GM23338 (cell line): Measurements from ENCODE around the gene CYP24A1. TPM values are rescaled to one million over a fixed set of nuclear protein-coding genes. Genes with fewer than 3 reads are reported as not detected.

ENCODE experiments used
- ATAC-seq: fragments of 200-7000 bp; cut with Tn5 transposase; 3 replicates; pipeline ENCODE4 v1.9.1; 2020
- DNase-seq: peaks from one replicate; pipeline ENCODE4 v3.0.0-alpha.2; 2015; ENCODE audit warnings: low spot score
- H2AFZ ChIP-seq: fragments of 200-600 bp; sonication (generic); 2 replicates; pipeline ENCODE4 v1.8.0; 2016; ENCODE audit warnings: antibody characterized with exemption, mild to moderate bottlenecking, moderate library complexity
- H3F3A ChIP-seq: fragments of 200-600 bp; sonication (generic); replicated peaks from 2 replicates; pipeline ENCODE4 v1.8.0; 2017; ENCODE audit warnings: antibody characterized with exemption, mixed run types, low read depth
- H3K27ac ChIP-seq: fragments of 200-600 bp; sonication (generic); 2 replicates; pipeline ENCODE4 v1.6.1; 2016; ENCODE audit warnings: low read depth
- H3K27me3 ChIP-seq: fragments of 200-600 bp; sonication (generic); 2 replicates; pipeline ENCODE4 v1.8.0; 2016; ENCODE audit warnings: mild to moderate bottlenecking, mixed run types, moderate library complexity; ENCODE audit not compliant: insufficient read depth
- H3K36me3 ChIP-seq: fragments of 200-600 bp; sonication (generic); 2 replicates; pipeline ENCODE4 v1.8.0; 2016; ENCODE audit warnings: mild to moderate bottlenecking; ENCODE audit not compliant: insufficient read depth
- H3K4me1 ChIP-seq: fragments of 200-600 bp; sonication (generic); 2 replicates; pipeline ENCODE4 v1.8.0; 2016; ENCODE audit warnings: mild to moderate bottlenecking, moderate library complexity; ENCODE audit not compliant: insufficient read depth
- H3K4me2 ChIP-seq: fragments of 200-600 bp; sonication (generic); 2 replicates; pipeline ENCODE4 v1.7.1; 2017; ENCODE audit warnings: mixed run types
- H3K4me3 ChIP-seq: fragments of 200-600 bp; sonication (generic); 2 replicates; pipeline ENCODE4 v1.6.1; 2016; ENCODE audit warnings: mixed run types
- H3K79me2 ChIP-seq: fragments of 200-600 bp; sonication (generic); replicated peaks from 2 replicates; pipeline ENCODE4 v1.8.0; 2017; ENCODE audit warnings: mild to moderate bottlenecking; ENCODE audit not compliant: insufficient read depth
- H3K9me2 ChIP-seq: fragments of 200-600 bp; sonication (generic); 2 replicates; pipeline ENCODE4 v1.8.0; 2017; ENCODE audit not compliant: insufficient read depth
- H4K20me1 ChIP-seq: fragments of 200-600 bp; sonication (generic); replicated peaks from 2 replicates; pipeline ENCODE4 v1.8.0; 2017; ENCODE audit warnings: mild to moderate bottlenecking; ENCODE audit not compliant: insufficient read depth
- H3K27ac Mint-ChIP-seq: 2 replicates; pipeline ENCODE4 v1.8.0; 2020; ENCODE audit warnings: inconsistent platforms, mild to moderate bottlenecking, moderate library complexity, mixed read lengths
- H3K27me3 Mint-ChIP-seq: 3 replicates; pipeline ENCODE4 v1.8.0; 2022; ENCODE audit warnings: low read depth, mild to moderate bottlenecking, moderate library complexity, mixed read lengths, inconsistent platforms; ENCODE audit not compliant: insufficient read depth, poor library complexity
- H3K36me3 Mint-ChIP-seq: 3 replicates; pipeline ENCODE4 v1.8.0; 2021; ENCODE audit warnings: low read depth, mild to moderate bottlenecking, inconsistent platforms, moderate library complexity, mixed read lengths
- H3K4me1 Mint-ChIP-seq: 3 replicates; pipeline ENCODE4 v1.8.0; 2020; ENCODE audit warnings: mild to moderate bottlenecking, inconsistent platforms, mixed read lengths
- H3K4me3 Mint-ChIP-seq: 3 replicates; pipeline ENCODE4 v1.8.0; 2021; ENCODE audit warnings: moderate library complexity, mild to moderate bottlenecking, inconsistent platforms, mixed read lengths
- H3K9me3 Mint-ChIP-seq: 3 replicates; pipeline ENCODE4 v1.8.0; 2020; ENCODE audit warnings: moderate library complexity, mild to moderate bottlenecking, inconsistent platforms, mixed read lengths
- CREB1 ChIP-seq: fragments of 250-450 bp; sonication (Bioruptor Pico); IDR thresholded peaks from 2 replicates; pipeline ENCODE4 v1.5.0; 2020; ENCODE audit warnings: low read depth, mild to moderate bottlenecking, moderate library complexity
- EZH2 ChIP-seq: fragments of 200-600 bp; sonication (generic); IDR thresholded peaks from one replicate; pipeline ENCODE4 v1.8.0; 2017; ENCODE audit warnings: antibody characterized with exemption, mild to moderate bottlenecking, low read depth; ENCODE audit not compliant: unreplicated experiment
- EZH2phosphoT487 ChIP-seq: fragments of 200-600 bp; sonication (generic); IDR thresholded peaks from one replicate; pipeline ENCODE4 v1.8.1; 2018; ENCODE audit warnings: antibody characterized with exemption; ENCODE audit not compliant: unreplicated experiment
- JUNB ChIP-seq: IDR thresholded peaks from one replicate; pipeline ENCODE4 v1.6.1; 2016; ENCODE audit warnings: antibody characterized with exemption; ENCODE audit not compliant: unreplicated experiment
- NANOG ChIP-seq: IDR thresholded peaks from 2 replicates; pipeline ENCODE4 v1.6.1; 2016; ENCODE audit warnings: antibody characterized with exemption, borderline replicate concordance
- POLR2AphosphoS5 ChIP-seq: IDR thresholded peaks from 2 replicates; pipeline ENCODE4 v1.6.1; 2016; ENCODE audit warnings: antibody characterized with exemption, low read depth
- STAT1 ChIP-seq: IDR thresholded peaks from one replicate; pipeline ENCODE4 v1.6.1; 2016; ENCODE audit warnings: antibody characterized with exemption; ENCODE audit not compliant: unreplicated experiment
- ZNF114 ChIP-seq: fragments of 250-450 bp; sonication (Bioruptor Pico); IDR thresholded peaks from 2 replicates; pipeline ENCODE4 v1.5.0; 2020; ENCODE audit warnings: mild to moderate bottlenecking, moderate library complexity
- ZNF331 ChIP-seq: fragments of 250-450 bp; sonication (Bioruptor Pico); IDR thresholded peaks from 2 replicates; pipeline ENCODE4 v1.5.0; 2020; ENCODE audit warnings: low read depth, mild to moderate bottlenecking, moderate library complexity
- polyA plus RNA-seq: library from polyadenylated mRNA; unstranded; fragments of >200 nt; fragmentation: Nextera tagmentation; extraction: Ambion mirVana; gene quantifications from 2 replicates; pipeline ENCODE4 v1.2.1, GENCODE V29; 2016
- total RNA-seq: library from RNA; depleted of rRNA; stranded (reverse); fragments of >200 nt; shearing (Covaris generic); gene quantifications from 2 replicates; pipeline ENCODE4 v1.2.3, GENCODE V29; 2014
- TF ChIP-seq, protein P1 (sequence below): fragments of 250-450 bp; sonication (Bioruptor Pico); IDR thresholded peaks from 2 replicates; pipeline ENCODE4 v1.5.0; 2020; ENCODE audit warnings: mild to moderate bottlenecking, moderate library complexity
- TF ChIP-seq, protein P2 (sequence below), 2 experiments: fragments of 200-600 bp in 1 of 2; sonication (generic) in 1 of 2; conservative IDR thresholded peaks; 2 replicates each; pipeline versions ENCODE4 v1.5.1 to v1.6.1; 2016 to 2017; ENCODE audit warnings: antibody characterized with exemption in 2 of 2, low read depth in 2 of 2, mild to moderate bottlenecking in 2 of 2, moderate library complexity in 1 of 2
- TF ChIP-seq, protein P3 (sequence below): IDR thresholded peaks from 2 replicates; pipeline ENCODE4 v1.6.1; 2016; ENCODE audit warnings: antibody characterized with exemption
- TF ChIP-seq, protein P4 (sequence below): IDR thresholded peaks from one replicate; pipeline ENCODE4 v1.6.1; 2018; ENCODE audit warnings: antibody characterized with exemption; ENCODE audit not compliant: unreplicated experiment

The CYP24A1 gene
- total and polyA plus RNA-seq, 2 experiments from 2014 or later = 0.10 TPM; not detected in 1

DNA sequence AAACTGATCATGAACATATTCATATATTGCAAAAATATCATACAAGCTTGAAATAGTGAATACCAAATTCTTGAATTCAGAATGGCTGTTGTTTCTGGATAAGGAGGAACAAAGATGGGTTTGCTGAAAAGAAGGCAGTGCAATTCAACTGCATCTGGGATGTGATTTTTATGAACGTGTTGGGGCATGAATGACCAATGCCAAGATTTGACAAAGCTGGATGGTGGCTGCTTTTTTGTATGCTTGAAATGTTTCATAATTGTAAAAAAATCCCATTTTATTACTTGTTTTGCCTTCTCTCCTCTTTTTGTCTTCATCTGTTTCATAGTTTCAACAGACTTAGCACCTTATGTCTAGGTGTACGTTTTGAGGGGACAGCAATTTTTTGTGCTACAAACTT is 66.6 kb downstream of the CYP24A1 start:
- Mint-ChIP-seq H3K4me3 (no peak overlapping the region), H3K27ac (no peak overlapping the region), H3K27me3 (peaks cover 3% of the 10 kb centered on the region), H3K36me3 (no peaks in the 10 kb centered on the region), H3K9me3 (no peaks in the 10 kb centered on the region; the same call in 2 of the 3 replicates), H3K4me1 (peaks cover 5% of the 10 kb centered on the region; the same call in 2 of the 3 replicates)
- H3K36me3 ChIP-seq = no peaks in the 10 kb centered on the region
- H3K27ac ChIP-seq = no peak overlapping the region
- no peaks in the 10 kb centered on the region for H3K79me2 ChIP-seq
- H3K4me1 ChIP-seq = no peaks in the 10 kb centered on the region
- H3K4me2 ChIP-seq = no peak overlapping the region
- no peaks in the 10 kb centered on the region for H4K20me1 ChIP-seq
- no peaks in the 10 kb centered on the region for H3K27me3 ChIP-seq
- DNase-seq (no peak), ATAC-seq (no peak)
- H3K9me2 ChIP-seq = no peaks in the 10 kb centered on the region
- no peak overlapping the region for H3K4me3 ChIP-seq
- no peaks in the 10 kb centered on the region for H3F3A ChIP-seq
- H2AFZ ChIP-seq = 0 out of 2 replicates have a peak overlapping the region, but pooled peaks have one; percentile 23
- TF ChIP-seq EZH2 (no peak), NANOG (no peak), STAT1 (no peak), EZH2phosphoT487 (no peak), JUNB (no peak), CREB1 (CRISPR knock-in tag) (no peak), POLR2AphosphoS5 (no peak), ZNF331 (no peak), ZNF114 (CRISPR knock-in tag) (no peak)
- TF ChIP-seq, protein P1, sequence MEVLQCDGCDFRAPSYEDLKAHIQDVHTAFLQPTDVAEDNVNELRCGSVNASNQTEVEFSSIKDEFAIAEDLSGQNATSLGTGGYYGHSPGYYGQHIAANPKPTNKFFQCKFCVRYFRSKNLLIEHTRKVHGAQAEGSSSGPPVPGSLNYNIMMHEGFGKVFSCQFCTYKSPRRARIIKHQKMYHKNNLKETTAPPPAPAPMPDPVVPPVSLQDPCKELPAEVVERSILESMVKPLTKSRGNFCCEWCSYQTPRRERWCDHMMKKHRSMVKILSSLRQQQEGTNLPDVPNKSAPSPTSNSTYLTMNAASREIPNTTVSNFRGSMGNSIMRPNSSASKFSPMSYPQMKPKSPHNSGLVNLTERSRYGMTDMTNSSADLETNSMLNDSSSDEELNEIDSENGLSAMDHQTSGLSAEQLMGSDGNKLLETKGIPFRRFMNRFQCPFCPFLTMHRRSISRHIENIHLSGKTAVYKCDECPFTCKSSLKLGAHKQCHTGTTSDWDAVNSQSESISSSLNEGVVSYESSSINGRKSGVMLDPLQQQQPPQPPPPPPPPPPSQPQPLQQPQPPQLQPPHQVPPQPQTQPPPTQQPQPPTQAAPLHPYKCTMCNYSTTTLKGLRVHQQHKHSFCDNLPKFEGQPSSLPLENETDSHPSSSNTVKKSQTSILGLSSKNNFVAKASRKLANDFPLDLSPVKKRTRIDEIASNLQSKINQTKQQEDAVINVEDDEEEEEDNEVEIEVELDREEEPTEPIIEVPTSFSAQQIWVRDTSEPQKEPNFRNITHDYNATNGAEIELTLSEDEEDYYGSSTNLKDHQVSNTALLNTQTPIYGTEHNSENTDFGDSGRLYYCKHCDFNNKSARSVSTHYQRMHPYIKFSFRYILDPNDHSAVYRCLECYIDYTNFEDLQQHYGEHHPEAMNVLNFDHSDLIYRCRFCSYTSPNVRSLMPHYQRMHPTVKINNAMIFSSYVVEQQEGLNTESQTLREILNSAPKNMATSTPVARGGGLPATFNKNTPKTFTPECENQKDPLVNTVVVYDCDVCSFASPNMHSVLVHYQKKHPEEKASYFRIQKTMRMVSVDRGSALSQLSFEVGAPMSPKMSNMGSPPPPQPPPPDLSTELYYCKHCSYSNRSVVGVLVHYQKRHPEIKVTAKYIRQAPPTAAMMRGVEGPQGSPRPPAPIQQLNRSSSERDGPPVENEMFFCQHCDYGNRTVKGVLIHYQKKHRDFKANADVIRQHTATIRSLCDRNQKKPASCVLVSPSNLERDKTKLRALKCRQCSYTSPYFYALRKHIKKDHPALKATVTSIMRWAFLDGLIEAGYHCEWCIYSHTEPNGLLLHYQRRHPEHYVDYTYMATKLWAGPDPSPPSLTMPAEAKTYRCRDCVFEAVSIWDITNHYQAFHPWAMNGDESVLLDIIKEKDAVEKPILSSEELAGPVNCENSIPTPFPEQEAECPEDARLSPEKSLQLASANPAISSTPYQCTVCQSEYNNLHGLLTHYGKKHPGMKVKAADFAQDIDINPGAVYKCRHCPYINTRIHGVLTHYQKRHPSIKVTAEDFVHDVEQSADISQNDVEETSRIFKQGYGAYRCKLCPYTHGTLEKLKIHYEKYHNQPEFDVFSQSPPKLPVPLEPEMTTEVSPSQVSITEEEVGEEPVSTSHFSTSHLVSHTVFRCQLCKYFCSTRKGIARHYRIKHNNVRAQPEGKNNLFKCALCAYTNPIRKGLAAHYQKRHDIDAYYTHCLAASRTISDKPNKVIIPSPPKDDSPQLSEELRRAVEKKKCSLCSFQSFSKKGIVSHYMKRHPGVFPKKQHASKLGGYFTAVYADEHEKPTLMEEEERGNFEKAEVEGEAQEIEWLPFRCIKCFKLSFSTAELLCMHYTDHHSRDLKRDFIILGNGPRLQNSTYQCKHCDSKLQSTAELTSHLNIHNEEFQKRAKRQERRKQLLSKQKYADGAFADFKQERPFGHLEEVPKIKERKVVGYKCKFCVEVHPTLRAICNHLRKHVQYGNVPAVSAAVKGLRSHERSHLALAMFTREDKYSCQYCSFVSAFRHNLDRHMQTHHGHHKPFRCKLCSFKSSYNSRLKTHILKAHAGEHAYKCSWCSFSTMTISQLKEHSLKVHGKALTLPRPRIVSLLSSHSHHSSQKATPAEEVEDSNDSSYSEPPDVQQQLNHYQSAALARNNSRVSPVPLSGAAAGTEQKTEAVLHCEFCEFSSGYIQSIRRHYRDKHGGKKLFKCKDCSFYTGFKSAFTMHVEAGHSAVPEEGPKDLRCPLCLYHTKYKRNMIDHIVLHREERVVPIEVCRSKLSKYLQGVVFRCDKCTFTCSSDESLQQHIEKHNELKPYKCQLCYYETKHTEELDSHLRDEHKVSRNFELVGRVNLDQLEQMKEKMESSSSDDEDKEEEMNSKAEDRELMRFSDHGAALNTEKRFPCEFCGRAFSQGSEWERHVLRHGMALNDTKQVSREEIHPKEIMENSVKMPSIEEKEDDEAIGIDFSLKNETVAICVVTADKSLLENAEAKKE (CRISPR knock-in tag) = no peak
- TF ChIP-seq, protein P2, sequence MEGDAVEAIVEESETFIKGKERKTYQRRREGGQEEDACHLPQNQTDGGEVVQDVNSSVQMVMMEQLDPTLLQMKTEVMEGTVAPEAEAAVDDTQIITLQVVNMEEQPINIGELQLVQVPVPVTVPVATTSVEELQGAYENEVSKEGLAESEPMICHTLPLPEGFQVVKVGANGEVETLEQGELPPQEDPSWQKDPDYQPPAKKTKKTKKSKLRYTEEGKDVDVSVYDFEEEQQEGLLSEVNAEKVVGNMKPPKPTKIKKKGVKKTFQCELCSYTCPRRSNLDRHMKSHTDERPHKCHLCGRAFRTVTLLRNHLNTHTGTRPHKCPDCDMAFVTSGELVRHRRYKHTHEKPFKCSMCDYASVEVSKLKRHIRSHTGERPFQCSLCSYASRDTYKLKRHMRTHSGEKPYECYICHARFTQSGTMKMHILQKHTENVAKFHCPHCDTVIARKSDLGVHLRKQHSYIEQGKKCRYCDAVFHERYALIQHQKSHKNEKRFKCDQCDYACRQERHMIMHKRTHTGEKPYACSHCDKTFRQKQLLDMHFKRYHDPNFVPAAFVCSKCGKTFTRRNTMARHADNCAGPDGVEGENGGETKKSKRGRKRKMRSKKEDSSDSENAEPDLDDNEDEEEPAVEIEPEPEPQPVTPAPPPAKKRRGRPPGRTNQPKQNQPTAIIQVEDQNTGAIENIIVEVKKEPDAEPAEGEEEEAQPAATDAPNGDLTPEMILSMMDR (conservative IDR thresholded peaks at IDR 0.05; ENCODE audit: low read depth in 2 of 2) = no peak
- TF ChIP-seq, protein P3, sequence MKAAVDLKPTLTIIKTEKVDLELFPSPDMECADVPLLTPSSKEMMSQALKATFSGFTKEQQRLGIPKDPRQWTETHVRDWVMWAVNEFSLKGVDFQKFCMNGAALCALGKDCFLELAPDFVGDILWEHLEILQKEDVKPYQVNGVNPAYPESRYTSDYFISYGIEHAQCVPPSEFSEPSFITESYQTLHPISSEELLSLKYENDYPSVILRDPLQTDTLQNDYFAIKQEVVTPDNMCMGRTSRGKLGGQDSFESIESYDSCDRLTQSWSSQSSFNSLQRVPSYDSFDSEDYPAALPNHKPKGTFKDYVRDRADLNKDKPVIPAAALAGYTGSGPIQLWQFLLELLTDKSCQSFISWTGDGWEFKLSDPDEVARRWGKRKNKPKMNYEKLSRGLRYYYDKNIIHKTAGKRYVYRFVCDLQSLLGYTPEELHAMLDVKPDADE = no peak
- TF ChIP-seq, protein P4, sequence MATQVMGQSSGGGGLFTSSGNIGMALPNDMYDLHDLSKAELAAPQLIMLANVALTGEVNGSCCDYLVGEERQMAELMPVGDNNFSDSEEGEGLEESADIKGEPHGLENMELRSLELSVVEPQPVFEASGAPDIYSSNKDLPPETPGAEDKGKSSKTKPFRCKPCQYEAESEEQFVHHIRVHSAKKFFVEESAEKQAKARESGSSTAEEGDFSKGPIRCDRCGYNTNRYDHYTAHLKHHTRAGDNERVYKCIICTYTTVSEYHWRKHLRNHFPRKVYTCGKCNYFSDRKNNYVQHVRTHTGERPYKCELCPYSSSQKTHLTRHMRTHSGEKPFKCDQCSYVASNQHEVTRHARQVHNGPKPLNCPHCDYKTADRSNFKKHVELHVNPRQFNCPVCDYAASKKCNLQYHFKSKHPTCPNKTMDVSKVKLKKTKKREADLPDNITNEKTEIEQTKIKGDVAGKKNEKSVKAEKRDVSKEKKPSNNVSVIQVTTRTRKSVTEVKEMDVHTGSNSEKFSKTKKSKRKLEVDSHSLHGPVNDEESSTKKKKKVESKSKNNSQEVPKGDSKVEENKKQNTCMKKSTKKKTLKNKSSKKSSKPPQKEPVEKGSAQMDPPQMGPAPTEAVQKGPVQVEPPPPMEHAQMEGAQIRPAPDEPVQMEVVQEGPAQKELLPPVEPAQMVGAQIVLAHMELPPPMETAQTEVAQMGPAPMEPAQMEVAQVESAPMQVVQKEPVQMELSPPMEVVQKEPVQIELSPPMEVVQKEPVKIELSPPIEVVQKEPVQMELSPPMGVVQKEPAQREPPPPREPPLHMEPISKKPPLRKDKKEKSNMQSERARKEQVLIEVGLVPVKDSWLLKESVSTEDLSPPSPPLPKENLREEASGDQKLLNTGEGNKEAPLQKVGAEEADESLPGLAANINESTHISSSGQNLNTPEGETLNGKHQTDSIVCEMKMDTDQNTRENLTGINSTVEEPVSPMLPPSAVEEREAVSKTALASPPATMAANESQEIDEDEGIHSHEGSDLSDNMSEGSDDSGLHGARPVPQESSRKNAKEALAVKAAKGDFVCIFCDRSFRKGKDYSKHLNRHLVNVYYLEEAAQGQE = no peak
